Femur (tissue), 1 donor: ENCODE measurements around the gene PCMT1.
"Not testable (repeated sequence)": the region's sequence is repeated elsewhere in the genome, so short reads cannot be mapped to it uniquely, and the experiment has no call there.

Experiments used
- DNase-seq: peaks from one replicate; pipeline ENCODE4 v3.0.0-alpha.2; 2017

Gene PCMT1

DNA sequence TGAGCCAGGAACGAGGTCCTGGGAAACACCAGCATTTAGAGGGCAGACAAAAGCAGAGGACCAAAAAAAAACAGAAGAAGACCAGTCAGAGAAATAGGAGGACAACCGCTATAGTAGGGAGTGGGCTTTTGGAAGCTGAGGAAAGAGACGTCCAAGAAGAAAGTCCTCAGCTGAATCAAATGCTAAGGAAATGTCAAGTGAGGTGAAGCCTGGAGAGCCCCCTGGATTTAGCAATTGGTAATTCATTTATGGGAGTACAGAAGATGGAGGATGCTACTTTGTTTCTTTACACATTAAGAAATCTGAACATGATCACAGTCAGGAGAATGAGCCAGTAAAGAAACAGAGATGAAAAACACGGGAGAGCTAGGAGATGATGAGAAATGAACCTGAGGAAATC is 73.5 kb downstream of the PCMT1 start:
- no peak for DNase-seq

DNA sequence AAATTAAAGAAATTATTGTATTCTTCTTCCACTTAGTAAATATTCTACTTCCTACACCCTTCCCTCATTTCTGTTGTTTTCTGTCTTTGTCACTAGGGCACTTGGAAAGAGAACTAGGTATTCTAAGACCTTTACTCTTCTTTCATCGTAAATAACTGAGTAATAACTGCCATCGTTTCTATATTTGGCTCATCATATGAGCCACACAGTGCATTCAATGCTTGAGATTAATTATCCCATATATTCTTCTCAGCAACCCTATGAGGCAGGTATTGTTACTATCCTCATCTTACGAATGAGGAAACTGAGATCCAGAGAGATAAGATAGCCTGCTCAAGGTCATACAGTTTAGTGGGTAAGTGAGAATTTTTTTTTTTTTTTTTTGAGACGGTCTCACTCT is 75.8 kb downstream of the PCMT1 start:
- no peak for DNase-seq

DNA sequence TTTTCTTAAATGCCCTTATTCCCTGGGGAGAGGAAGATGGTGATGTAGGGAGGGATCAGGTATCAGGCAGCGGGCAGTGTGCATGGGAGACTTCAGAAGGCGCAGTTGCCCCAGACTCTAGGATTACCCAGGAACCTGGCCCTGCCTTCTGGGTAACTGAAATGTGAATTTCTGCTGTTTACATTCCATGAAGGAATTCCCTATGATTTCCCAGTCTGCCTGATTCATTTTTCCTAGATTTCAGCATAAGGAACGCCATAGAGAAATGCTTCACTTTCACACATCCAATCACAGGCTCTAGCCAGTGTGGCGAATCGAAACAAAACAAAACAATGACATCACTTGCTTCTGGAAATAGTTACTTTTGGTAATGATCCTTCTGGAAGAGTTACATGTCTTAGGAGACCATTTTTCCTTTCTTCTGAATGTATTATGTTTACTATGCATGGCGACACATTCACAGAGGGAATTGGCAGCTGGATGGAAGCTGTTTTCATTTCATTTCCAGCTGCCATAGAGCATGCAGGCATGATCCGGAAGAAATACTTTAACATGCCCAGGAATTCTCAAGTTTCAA is 81.3 kb downstream of the PCMT1 start:
- DNase-seq, result peak; percentile 27

DNA sequence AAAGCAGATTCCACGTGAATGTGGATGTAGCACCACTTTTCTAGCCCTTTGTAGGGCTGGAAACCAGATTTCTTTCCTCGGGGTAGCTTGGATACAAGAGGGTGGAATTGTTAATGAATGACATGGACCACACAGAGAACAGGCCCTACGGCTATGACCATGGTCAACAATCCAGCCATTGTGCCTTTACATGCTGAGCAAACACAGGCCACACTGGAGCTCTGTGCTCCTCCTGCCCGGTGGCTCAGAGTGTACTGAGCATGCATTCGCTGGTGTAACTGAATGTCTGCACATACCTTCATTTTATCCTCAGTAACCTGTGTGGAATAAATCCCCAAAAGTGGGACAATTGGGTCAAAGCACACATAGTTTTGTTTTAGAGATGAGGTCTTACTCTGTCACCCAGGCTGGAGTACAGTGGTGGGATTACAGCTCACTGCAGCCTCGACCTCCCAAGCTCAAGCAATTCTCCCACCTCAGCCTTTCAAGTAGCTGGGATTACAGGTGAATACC is 81.8 kb downstream of the PCMT1 start:
- DNase-seq, result no peak

DNA sequence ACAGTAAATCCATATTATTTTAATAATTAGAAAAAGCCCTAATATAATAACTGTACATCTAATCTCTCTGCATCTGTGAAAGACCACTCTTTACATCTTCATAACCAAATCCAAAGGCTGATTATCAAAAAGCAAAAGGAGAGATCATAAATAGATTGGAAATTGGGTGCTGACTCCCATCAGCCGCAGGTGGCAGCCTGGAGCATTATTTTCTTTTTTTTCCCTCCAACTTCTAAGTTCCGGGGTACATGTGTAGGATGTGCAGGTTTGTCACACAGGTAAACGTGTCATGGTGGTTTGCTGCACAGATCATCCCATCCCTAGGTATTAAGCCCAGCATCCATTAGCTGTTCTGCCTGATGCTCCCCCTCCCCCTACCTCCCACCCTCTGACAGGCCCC is 84.1 kb downstream of the PCMT1 start:
- no peak for DNase-seq

DNA sequence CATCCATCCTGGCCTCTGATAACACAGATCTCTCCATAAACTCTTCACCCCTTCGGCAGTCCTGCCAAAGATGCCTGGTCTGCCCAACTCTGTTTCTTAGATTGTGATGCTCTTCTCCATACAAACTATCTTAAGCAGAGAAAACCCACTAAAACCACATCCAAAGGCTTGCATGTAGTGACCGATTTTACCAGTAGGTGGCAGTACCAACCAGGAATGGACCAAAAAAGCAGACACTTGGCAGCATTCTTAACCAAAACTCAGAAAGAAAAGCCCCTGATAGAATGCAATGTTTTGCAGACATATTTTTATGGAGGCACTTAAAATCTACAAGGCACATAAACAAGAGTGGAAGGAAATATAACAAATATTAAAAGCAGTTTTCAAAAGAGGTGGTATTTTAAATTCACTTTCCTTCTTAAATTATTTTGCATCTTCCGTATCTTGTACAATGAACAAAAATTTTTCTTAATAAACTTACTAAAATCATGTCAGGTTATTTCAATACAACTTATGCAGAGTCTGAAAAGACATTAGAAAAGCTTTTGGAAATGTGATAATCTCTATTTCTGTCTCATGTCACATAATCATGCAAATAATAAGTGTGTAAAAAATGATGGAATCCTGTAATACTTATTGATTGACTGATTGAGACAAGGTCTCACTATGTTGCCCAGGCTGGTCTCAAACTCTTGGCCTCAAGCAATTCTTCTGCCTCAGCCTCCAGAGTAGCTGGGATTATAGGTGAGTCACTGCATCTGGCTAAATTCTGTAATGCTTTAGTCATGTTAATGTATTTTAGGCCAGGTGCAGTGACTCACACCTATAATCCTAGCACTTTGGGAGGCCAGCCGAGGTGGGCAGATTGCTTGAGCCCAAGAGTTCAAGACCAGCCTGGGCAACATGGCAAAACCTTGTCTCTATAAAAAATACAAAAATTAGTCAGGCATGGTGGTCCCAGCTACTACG is 85.3 kb downstream of the PCMT1 start:
- peak; percentile 79 for DNase-seq

DNA sequence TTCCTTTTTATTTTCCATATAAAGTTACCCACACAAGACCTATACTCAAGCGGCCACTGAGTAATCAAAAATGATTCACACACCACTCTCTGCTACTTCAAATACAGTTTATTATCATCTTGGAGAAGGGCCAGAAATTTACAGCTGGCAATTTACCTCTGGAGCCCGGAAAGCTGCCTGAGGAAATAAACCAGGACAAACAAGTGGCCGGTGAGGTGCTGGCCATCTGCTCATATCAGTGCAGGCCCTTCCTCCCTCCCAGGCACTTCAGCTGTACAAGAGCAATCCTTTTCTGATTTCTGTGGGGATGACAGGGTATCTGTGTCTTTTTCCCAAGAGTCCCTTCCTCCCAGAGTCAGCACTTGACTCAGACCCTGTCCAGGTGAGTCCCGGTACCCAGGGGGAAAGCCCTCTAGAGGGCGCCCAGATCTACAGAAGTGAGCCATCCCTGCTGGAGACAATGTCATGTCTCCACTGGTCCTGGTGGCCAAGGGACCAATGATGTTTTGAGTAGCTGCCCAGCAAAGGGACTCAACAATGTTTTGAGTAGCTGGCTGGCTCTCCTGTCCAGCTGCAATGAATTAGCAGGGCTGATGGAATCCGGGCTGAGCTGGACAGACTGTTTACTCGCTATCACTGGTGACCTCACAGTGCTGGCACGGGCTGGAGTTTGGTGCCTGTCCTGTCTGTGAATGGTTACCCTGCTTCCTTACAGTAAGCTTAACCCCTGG is 91.0 kb downstream of the PCMT1 start:
- DNase-seq, result peak; percentile 69

DNA sequence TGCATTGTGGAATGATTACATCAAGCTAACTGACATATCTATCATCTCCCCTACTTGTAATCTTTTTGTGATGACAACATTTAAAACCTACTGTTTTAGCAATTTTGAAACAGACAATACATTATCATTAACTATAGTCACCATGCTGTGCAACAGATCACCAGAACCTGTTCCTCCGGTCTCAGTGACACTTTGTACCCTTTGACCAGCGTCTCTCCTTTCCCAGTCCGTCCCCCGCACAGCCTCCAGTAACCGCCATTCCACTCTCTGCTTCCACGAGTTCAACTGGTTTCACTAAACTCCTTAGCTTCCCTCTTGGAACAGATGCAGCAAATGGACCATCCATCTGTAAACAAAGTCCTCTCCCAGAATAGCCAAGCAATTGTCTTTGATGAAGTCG is 92.8 kb downstream of the PCMT1 start:
- no peak for DNase-seq

DNA sequence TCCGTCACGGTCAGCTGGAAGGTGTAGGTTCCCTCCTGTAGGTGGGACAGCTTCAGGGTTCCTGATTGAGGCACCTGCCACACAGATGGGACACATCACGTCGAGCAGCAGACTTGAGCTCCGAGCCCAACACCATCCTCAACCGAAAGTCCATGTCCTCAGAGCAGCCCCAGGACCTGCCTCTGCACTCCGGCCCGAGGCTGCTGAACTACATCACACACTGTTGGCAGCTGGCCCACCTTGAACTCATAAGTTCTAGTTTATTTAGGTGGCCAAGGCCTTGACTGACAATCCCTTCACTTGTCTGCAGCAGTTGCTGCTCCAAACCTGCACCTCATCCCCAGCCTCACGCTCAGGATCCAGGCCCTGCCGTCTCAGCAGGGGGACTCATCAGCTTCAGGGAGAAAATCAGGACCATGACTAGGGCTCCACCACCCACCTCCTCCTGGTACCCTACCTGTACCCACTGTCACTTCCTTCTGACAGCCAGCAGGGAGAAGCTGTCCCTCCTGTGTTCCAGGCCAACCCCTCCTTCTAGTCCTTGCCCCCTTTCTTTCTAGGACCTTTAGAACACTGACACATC is 93.6 kb downstream of the PCMT1 start:
- DNase-seq, result no peak

DNA sequence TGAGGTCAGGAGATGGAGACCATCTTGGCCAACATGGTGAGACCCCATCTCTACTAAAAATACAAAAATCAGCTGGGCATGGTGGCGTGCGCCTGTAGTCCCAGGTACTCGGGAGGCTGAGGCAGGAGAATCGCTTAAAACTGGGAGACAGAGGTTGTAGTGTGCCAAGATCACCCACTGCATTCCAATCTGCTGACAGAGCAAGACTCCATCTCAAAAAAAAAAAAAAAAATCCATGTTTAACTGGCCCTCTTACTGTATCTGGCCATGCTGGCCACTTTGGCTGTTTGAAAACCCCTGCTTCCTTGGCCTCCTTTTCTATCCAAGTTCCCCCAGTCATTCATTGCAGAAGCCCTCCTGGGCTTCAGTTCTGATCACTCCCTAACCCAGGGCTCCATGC is 94.5 kb downstream of the PCMT1 start:
- not testable (repeated sequence) for DNase-seq

DNA sequence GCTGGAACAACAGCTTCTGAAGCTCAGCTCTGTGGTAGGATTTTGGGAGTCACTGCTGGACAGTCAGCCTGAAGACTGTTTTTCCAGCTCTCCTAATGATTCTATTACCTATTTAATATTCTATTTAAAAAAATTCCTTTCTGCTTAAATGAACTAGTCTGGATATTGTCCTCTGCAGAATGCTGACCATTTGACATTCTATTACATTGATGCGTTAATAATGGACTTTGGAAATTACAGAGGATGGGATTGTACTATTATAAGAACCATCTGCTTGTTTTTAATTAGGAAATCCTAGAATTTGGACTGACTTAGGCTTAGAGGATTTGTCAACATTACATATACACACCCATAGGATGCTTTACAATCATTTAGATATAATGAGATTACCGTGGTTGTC is 94.9 kb downstream of the PCMT1 start:
- no peak for DNase-seq

DNA sequence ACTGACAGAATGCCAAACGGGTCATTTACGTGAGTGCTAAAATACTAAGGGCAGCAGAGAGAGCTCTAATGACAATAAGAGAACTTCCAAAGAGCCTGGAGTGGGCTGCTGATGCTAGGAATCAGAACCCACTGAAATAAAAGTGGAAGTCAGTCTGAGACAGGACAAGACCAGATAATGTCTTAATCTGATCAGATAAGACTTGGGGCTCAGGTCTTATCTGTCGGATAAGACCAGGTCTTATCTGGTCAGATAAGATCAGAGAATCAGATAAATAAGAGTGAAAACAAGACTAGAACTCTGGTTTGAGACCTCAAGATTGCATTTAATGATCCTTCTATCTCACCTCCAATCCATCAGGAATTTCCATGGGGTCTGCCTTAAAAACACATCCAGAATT is 96.0 kb downstream of the PCMT1 start:
- DNase-seq, result no peak

DNA sequence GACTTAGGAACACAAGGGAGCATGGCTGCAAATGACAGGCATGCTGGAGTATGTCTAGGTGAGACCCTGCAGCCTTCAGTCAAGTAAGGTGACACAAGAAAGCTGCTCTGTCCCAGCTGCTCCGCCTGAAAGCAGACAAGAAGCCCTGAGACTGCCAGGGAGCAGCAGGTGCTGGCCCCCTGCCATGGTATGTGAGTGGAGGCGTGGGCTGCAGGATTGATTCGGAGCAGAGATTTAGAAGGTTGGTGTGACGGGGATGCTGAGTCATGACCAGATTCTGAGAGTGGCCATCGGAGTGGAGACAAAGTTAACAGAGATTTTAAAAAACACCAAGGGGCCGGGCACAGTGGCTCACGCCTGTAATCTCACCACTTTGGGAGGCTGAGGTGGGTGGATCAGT is 96.8 kb downstream of the PCMT1 start:
- DNase-seq, result peak; percentile 66

DNA sequence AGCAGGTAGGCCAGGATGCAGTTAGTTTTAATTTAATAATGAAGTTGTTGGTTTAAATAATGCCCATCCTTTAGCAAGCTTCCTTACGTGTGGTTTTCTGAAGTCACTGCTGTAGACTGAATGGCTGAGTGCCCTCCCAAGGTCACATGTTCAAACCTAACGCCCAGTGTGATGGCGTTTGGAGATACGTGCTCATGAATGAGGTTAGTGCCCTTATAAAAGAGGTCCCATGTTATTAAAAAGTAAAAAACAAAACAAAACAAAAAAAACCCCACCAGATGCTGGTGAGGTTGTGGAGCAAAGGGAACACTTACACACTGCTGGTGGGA is 98.4 kb downstream of the PCMT1 start:
- DNase-seq, result no peak

DNA sequence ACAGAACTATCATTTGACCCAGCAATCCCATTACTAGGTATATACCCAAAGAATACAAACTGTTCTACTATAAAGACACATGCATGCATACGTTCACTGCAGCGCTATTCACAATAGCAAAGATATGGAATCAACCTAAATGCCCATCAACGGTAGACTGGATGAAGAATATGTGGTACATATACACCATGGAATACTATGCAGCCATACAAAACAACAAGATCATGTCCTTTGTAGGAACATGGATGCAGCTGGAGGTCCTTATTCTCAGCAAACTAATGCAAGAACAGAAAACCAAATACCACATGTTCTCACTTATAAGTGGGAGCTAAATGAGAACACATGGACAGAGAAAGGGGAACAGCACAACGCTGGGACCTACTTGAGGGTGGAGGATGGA is 98.8 kb downstream of the PCMT1 start:
- not testable (repeated sequence) for DNase-seq

DNA sequence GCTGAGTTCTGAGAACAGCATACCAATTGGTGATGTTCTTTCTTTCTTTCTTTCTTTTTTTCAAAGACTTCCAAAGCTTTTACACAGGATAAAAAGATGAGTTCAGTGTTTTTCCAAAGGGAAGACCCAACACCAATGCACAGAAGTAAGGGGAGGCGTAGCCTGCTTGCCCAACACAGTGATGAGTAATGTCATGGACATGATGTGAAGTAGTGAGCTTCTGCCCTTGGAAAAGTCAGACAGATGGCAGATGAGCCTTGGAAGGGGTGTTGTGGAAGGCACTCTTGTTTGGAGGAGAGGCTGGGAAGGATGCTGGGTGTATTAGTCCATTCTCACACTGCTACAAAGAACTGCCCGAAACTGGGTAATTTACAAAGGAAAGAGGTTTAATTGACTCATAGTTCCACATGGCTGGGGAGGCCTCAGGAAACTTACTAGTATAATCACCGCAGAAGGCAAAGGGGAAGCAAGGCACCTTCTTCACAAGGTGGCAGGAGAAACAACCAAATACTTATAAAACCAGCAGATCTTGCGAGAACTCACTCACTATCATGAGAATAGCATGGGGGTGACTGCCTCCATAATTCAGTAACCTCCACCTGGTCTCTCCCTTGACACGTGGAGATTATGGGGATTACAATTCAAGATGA is 102.0 kb downstream of the PCMT1 start:
- no peak for DNase-seq

DNA sequence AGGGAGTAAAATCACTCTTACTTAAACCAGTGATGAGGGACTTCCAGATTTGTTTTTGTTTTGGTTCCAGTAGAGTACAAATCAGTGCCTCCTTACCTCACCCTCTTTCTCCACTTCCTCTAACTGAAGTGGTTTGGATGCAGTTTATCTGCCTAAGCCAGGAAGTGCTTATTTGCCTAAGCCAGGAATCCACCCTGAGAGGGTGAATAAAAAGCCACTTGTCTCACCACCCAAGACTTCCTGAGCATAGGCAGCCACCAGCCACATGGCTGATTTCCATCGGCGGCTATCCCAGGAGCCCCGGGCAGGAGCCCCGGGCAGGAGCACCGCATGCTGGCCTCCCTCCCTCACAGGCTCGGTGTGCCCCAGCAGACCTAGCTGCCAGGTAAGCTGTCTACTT is 102.6 kb downstream of the PCMT1 start:
- no peak for DNase-seq

DNA sequence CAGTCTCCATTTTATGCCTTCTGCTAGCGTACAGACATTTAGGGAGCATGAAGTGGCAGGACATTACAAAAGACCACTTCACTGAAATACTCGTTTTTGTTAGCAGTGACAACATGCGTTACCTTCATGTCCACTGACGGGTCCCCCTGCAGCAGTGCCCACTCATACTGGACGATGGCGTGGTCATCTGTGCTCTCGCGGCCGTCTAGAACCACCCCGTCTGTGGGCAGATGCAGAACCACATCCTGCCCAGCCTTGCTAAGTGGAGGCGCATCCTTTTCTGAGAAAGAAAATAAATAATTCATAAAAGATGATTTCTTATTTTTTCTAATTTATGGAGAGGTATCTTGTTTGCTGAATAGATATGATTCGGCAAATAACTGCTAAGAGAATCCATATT is 103.3 kb downstream of the PCMT1 start:
- no peak for DNase-seq

DNA sequence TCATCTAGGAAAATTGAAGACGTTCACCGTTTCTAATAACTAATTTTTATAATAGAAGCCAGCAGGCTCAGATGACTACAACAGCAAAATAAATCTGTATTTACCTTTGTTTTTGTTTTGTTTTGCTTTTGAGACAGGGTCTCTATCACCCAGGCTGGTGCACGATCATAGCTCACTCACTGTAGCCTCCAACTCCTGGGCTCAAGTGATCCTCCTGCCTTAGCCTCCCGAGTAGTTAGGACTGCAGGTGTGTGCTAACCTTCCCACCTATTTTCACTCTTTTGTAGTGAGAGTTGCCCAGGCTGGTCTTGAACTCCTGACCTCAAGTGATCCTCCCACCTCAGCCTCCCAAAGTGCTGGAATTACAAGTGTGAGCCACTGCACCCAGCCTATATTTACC is 104.5 kb downstream of the PCMT1 start:
- not testable (repeated sequence) for DNase-seq

DNA sequence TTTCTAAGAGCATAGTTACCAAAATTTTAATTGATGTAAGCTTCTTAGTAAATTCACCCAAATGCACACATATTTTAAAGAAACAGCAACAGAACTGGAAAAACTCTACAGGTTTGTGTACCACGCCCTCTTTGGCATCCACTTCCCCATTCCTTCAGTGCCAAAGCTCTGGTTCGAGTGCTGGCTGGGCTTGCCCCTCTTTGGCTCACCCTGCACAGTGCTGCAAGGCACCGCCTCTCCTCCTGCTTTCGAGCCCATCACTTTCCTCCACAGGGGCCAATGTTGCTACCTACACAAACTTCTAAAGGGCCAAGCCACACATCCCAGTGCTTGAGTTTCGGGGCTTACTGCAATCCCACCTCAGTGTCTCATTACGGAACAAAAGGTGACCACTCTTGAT is 105.0 kb downstream of the PCMT1 start:
- peak; percentile 46 for DNase-seq

DNA sequence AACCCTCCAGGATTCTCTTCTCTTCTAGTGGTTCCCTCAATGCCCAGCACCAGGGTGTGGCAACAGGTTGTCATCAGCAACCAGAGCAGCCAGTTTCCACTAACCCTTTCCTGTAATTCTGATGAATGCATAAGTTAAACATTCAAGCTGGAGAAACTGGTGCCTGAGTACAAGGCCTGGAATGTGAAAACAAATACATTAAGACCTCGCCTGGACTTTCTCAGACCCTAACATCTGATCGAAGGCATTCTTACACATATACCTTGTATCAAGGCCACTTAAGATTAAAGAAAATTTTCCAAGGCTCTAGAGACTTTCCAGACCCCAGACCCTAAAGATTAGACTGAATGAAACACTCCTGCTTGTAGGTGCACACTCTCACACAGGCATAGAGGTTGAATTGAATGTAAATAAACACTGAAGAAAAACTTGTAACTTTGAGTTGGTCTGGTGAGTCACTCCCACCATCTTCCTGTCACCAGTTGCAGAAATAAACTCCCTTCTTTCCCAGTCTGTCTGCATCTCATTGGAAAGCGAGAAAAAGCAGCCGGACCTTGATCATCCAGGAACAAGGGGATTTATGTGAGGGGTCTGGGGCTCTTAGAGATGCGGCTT is 105.6 kb downstream of the PCMT1 start:
- DNase-seq, result no peak

DNA sequence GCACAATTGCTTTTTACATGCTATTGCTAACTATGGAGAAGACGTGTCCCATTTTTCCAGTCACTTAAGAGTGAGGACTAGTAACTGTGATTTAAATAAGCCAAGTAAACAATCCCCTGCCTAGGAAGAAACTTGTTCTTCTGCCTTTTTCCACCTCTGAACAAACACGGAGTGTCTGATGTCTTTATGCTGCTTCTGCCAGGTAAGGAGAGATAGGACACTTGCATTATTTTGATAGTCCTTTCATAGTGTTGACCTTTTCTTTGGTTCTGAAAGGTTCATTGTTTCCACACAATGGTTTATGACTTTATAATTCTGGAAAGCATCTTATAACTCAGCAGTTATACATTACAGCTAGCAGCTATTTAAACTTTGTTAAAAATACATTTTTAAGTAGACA is 106.2 kb downstream of the PCMT1 start:
- no peak for DNase-seq
